KMS-11 (cell line): ENCODE data around the gene SLC28A2.

Source experiments
- H2AFZ ChIP-seq: fragments of 200-600 bp; sonication (generic); 2 replicates; pipeline ENCODE4 v1.6.1; 2016; ENCODE audit warnings: antibody characterized with exemption, mixed run types, low read depth
- H3K27ac ChIP-seq: fragments of 200-600 bp; sonication (generic); 2 replicates; pipeline ENCODE4 v1.6.1; 2016; ENCODE audit warnings: mild to moderate bottlenecking, mixed run types
- H3K27me3 ChIP-seq: fragments of 200-600 bp; sonication (generic); 2 replicates; pipeline ENCODE4 v1.6.1; 2017; ENCODE audit warnings: mild to moderate bottlenecking, low read depth, mixed run types, moderate library complexity; ENCODE audit not compliant: insufficient read depth
- H3K36me3 ChIP-seq: fragments of 200-600 bp; sonication (generic); 2 replicates; pipeline ENCODE4 v1.6.1; 2017; ENCODE audit warnings: mild to moderate bottlenecking, mixed run types; ENCODE audit not compliant: insufficient read depth
- H3K4me1 ChIP-seq: fragments of 200-600 bp; sonication (generic); 2 replicates; pipeline ENCODE4 v1.6.1; 2016; ENCODE audit warnings: mild to moderate bottlenecking, low read depth, mixed run types; ENCODE audit not compliant: poor library complexity, severe bottlenecking
- H3K4me2 ChIP-seq: fragments of 200-600 bp; sonication (generic); 2 replicates; pipeline ENCODE4 v1.7.0; 2016; ENCODE audit warnings: mild to moderate bottlenecking, mixed run types
- H3K4me3 ChIP-seq: fragments of 200-600 bp; sonication (generic); IDR thresholded peaks from 2 replicates; pipeline ENCODE4 v1.6.1; 2017; ENCODE audit warnings: low read depth, low read length, mixed read lengths; ENCODE audit not compliant: insufficient read depth
- H3K79me2 ChIP-seq: fragments of 200-600 bp; sonication (generic); 2 replicates; pipeline ENCODE4 v1.6.1; 2016; ENCODE audit warnings: low read depth, mixed run types; ENCODE audit not compliant: insufficient read depth
- H3K9ac ChIP-seq: fragments of 200-600 bp; sonication (generic); 2 replicates; pipeline ENCODE4 v1.6.1; 2016; ENCODE audit warnings: mild to moderate bottlenecking, mixed run types
- H4K20me1 ChIP-seq: fragments of 200-600 bp; sonication (generic); 2 replicates; pipeline ENCODE4 v1.6.1; 2016; ENCODE audit warnings: mild to moderate bottlenecking, mixed run types; ENCODE audit not compliant: insufficient read depth
- CTCF ChIP-seq: fragments of 200-600 bp; sonication (generic); conservative IDR thresholded peaks from 2 replicates; pipeline ENCODE4 v1.6.1; 2017; ENCODE audit warnings: low read depth, mild to moderate bottlenecking, antibody characterized with exemption, low read length, moderate library complexity, mixed read lengths

Gene SLC28A2

GRCh38 chr15:45251888-45252287 is at the start of gene SLC28A2:
TSS of gene SLC28A2 (plus strand) at chr15:45252234. CDS start at chr15:45253216, 982 bp downstream.
- no peak within 1 kb of the TSS for H2AFZ ChIP-seq

GRCh38 chr15:45203182-45203581 is 48.9 kb upstream of the SLC28A2 start:
- Histone ChIP-seq H4K20me1 (no peaks in the 10 kb centered on the region), H3K27me3 (no peaks in the 10 kb centered on the region), H3K27ac (no peak overlapping the region), H3K4me2 (no peak overlapping the region), H3K4me3 (no peak overlapping the region), H3K36me3 (no peaks in the 10 kb centered on the region), H2AFZ (no peak overlapping the region), H3K9ac (no peak overlapping the region), H3K4me1 (peaks cover 9% of the 10 kb centered on the region), H3K79me2 (no peaks in the 10 kb centered on the region)
- no peak for TF ChIP-seq CTCF

More at GRCh38 chr15:45251888-45252287, at the start of gene SLC28A2:
- no peaks in the 10 kb centered on the region for H3K79me2 ChIP-seq
- H3K9ac ChIP-seq = no peak within 1 kb of the TSS
- no peaks in the 10 kb centered on the region for H3K27me3 ChIP-seq
- no peak within 1 kb of the TSS for H3K27ac ChIP-seq
- H3K4me1 ChIP-seq = no peaks in the 10 kb centered on the region
- no peaks in the 10 kb centered on the region for H3K36me3 ChIP-seq
- H4K20me1 ChIP-seq = no peaks in the 10 kb centered on the region
- no peak for TF ChIP-seq CTCF
- no peak within 1 kb of the TSS for H3K4me2 ChIP-seq
- no peak within 1 kb of the TSS for H3K4me3 ChIP-seq

GRCh38 chr15:45205192-45205591 is 46.8 kb upstream of the SLC28A2 start:
- no peaks in the 10 kb centered on the region for H3K36me3 ChIP-seq
- H3K4me3 ChIP-seq = no peak overlapping the region
- no peak overlapping the region for H3K4me2 ChIP-seq
- H3K27ac ChIP-seq = no peak overlapping the region
- H3K27me3 ChIP-seq = no peaks in the 10 kb centered on the region
- peaks cover 9% of the 10 kb centered on the region for H3K4me1 ChIP-seq
- no peaks in the 10 kb centered on the region for H3K79me2 ChIP-seq
- TF ChIP-seq CTCF = peak; percentile 86
- H4K20me1 ChIP-seq = no peaks in the 10 kb centered on the region
- H2AFZ ChIP-seq = peak overlapping the region; percentile 16; the same call in 1 of the 2 replicates
- no peak overlapping the region for H3K9ac ChIP-seq

GRCh38 chr15:45212493-45212892 is 39.5 kb upstream of the SLC28A2 start:
- Histone ChIP-seq H3K36me3 (no peaks in the 10 kb centered on the region), H3K4me1 (no peaks in the 10 kb centered on the region), H3K4me2 (no peak overlapping the region), H3K79me2 (no peaks in the 10 kb centered on the region), H4K20me1 (no peaks in the 10 kb centered on the region), H3K4me3 (no peak overlapping the region), H3K9ac (no peak overlapping the region), H3K27me3 (no peaks in the 10 kb centered on the region), H2AFZ (no peak overlapping the region), H3K27ac (no peak overlapping the region)
- TF ChIP-seq CTCF = no peak
